CD4-positive, CD25-positive, alpha-beta regulatory T cell (primary cell): Measurements from ENCODE around the gene NF2. TPM values are rescaled to one million over a fixed set of nuclear protein-coding genes. Genes with fewer than 3 reads are reported as not detected.

ENCODE experiments used
- ATAC-seq, 2 donors: fragments of 150-1000 bp; cut with Tn5 transposase; one replicate each; pipeline ENCODE4 v1.10.0; 2021; ENCODE audit warnings: low read depth in 2 of 2, moderate number of reproducible peaks in 2 of 2, moderate library complexity in 1 of 2
- DNase-seq, 3 donors: peaks; one replicate each; pipeline versions ENCODE4 v3.0.0 to v3.0.0-alpha.2; 2012 to 2022; ENCODE audit warnings: mixed read lengths in 1 of 3
- H3K27ac ChIP-seq: one replicate; pipeline ENCODE4 v1.7.0; 2013; ENCODE audit warnings: mild to moderate bottlenecking, low read length; ENCODE audit not compliant: insufficient read depth, poor library complexity, severe bottlenecking
- H3K27me3 ChIP-seq: one replicate; pipeline ENCODE4 v1.7.0; 2013; ENCODE audit warnings: low read length; ENCODE audit not compliant: control insufficient read depth, insufficient read depth
- H3K36me3 ChIP-seq: one replicate; pipeline ENCODE4 v1.7.0; 2013; ENCODE audit warnings: mild to moderate bottlenecking, low read length, moderate library complexity; ENCODE audit not compliant: control insufficient read depth, insufficient read depth
- H3K4me1 ChIP-seq: 2 replicates; pipeline ENCODE4 v1.7.0; 2013; ENCODE audit warnings: mild to moderate bottlenecking, low read length; ENCODE audit not compliant: insufficient read depth, control insufficient read depth, poor library complexity, severe bottlenecking
- H3K4me3 ChIP-seq: one replicate; pipeline ENCODE4 v1.7.0; 2013; ENCODE audit warnings: low read depth, mild to moderate bottlenecking, low read length, moderate library complexity
- H3K9me3 ChIP-seq, 2 experiments: 1 replicate in 1 of 2; 2 replicates in 1 of 2; pipeline ENCODE4 v1.7.0; 2013; ENCODE audit warnings: low read length in 2 of 2, mild to moderate bottlenecking in 1 of 2, moderate library complexity in 1 of 2; ENCODE audit not compliant: control insufficient read depth in 2 of 2
- H3K27ac Mint-ChIP-seq, 3 donors: one replicate each; pipeline ENCODE4 v1.8.0; 2020 to 2022; ENCODE audit warnings: mild to moderate bottlenecking in 3 of 3, mixed read lengths in 3 of 3, moderate library complexity in 2 of 3
- H3K27me3 Mint-ChIP-seq: one replicate; pipeline ENCODE4 v1.8.0; 2022; ENCODE audit warnings: mild to moderate bottlenecking, mixed read lengths
- H3K36me3 Mint-ChIP-seq: one replicate; pipeline ENCODE4 v1.8.0; 2020; ENCODE audit warnings: mixed read lengths
- H3K4me1 Mint-ChIP-seq, 4 donors: one replicate each; pipeline ENCODE4 v1.8.0; 2020 to 2022; ENCODE audit warnings: mixed read lengths in 4 of 4, mild to moderate bottlenecking in 1 of 4
- H3K4me3 Mint-ChIP-seq, 4 donors: one replicate each; pipeline ENCODE4 v1.8.0; 2020 to 2022; ENCODE audit warnings: mild to moderate bottlenecking in 4 of 4, mixed read lengths in 4 of 4, moderate library complexity in 3 of 4
- H3K9me3 Mint-ChIP-seq, 7 donors: one replicate each; pipeline ENCODE4 v1.8.0; 2020 to 2022; ENCODE audit warnings: mixed read lengths in 7 of 7, mild to moderate bottlenecking in 3 of 7, moderate library complexity in 2 of 7
- polyA plus RNA-seq, 4 donors: library from polyadenylated mRNA; unstranded; fragments of 300-500 nt; fragmentation: Illumina TruSeq; gene quantifications; one replicate each; pipeline ENCODE4 v1.2.3, GENCODE V29; 2021
- total RNA-seq: library from RNA; stranded (reverse); gene quantifications from one replicate; pipeline ENCODE4 v1.2.3, GENCODE V29; 2022

Gene NF2
- total and polyA plus RNA-seq, 5 donors from 2014 or later: 16.4 to 31.6 (median 20.0) TPM

- ATAC-seq (no peak), DNase-seq (no peak)
- H3K27me3 ChIP-seq: no peaks in the 10 kb centered on the region
- Mint-ChIP-seq H3K9me3 (no peaks in the 10 kb centered on the region), H3K4me1 (peaks cover 0 to 4% (median 0%) of the 10 kb centered on the region in 4 donors), H3K27me3 (peaks cover 4% of the 10 kb centered on the region), H3K36me3 (peaks cover 25% of the 10 kb centered on the region), H3K4me3 (no peak overlapping the region), H3K27ac (peak overlapping the region in 2 of 3 donors; percentile 10 to 63)
- no peak overlapping the region for H3K27ac ChIP-seq
- no peaks in the 10 kb centered on the region for H3K4me1 ChIP-seq
- peaks cover 16% of the 10 kb centered on the region for H3K36me3 ChIP-seq
- H3K9me3 ChIP-seq: no peaks in the 10 kb centered on the region
- no peak overlapping the region for H3K4me3 ChIP-seq
These were observed 34.3 kb upstream of the NF2 start for GRCh38 chr22:29569011-29569678.

GRCh38 chr22:29570456-29570855 is 33.0 kb upstream of the NF2 start:
- Mint-ChIP-seq H3K36me3 (peaks cover 23% of the 10 kb centered on the region), H3K9me3 (no peaks in the 10 kb centered on the region), H3K27ac (no peak overlapping the region), H3K4me3 (no peak overlapping the region), H3K4me1 (peaks cover 0 to 7% (median 2%) of the 10 kb centered on the region in 4 donors), H3K27me3 (peaks cover 4% of the 10 kb centered on the region)
- Histone ChIP-seq H3K27me3 (no peaks in the 10 kb centered on the region), H3K36me3 (peaks cover 16% of the 10 kb centered on the region), H3K4me3 (no peak overlapping the region), H3K27ac (no peak overlapping the region), H3K9me3 (no peaks in the 10 kb centered on the region), H3K4me1 (no peaks in the 10 kb centered on the region)
- ATAC-seq (no peak), DNase-seq (no peak)

- no peak overlapping the region for H3K4me3 ChIP-seq
- H3K4me3 Mint-ChIP-seq: peak overlapping the region in 1 of 4 donors; percentile 51
- H3K36me3 ChIP-seq: peaks cover 16% of the 10 kb centered on the region
- ATAC-seq (no peak), DNase-seq (no peak)
- peaks cover 4% of the 10 kb centered on the region for H3K27me3 Mint-ChIP-seq
- H3K27ac ChIP-seq: no peak overlapping the region
- no peaks in the 10 kb centered on the region for H3K27me3 ChIP-seq
- peaks cover 21% of the 10 kb centered on the region for H3K36me3 Mint-ChIP-seq
- H3K4me1 Mint-ChIP-seq: peaks cover 0 to 7% (median 2%) of the 10 kb centered on the region in 4 donors
- H3K27ac Mint-ChIP-seq: no peak overlapping the region
- H3K4me1 ChIP-seq: no peaks in the 10 kb centered on the region
- no peaks in the 10 kb centered on the region for H3K9me3 ChIP-seq
- H3K9me3 Mint-ChIP-seq: no peaks in the 10 kb centered on the region
These were observed 32.4 kb upstream of the NF2 start for GRCh38 chr22:29570912-29571549.

GRCh38 chr22:29574762-29575450 is 28.5 kb upstream of the NF2 start:
- no peak overlapping the region for H3K27ac ChIP-seq
- no peaks in the 10 kb centered on the region for H3K27me3 ChIP-seq
- H3K9me3 ChIP-seq: no peaks in the 10 kb centered on the region
- ATAC-seq (no peak), DNase-seq (no peak)
- peaks cover 7% of the 10 kb centered on the region for H3K36me3 Mint-ChIP-seq
- peaks cover 0 to 12% (median 7%) of the 10 kb centered on the region in 4 donors for H3K4me1 Mint-ChIP-seq
- H3K4me1 ChIP-seq: no peaks in the 10 kb centered on the region
- peak overlapping the region in 1 of 4 donors; percentile 24 for H3K4me3 Mint-ChIP-seq
- no peaks in the 10 kb centered on the region for H3K9me3 Mint-ChIP-seq
- H3K36me3 ChIP-seq: no peaks in the 10 kb centered on the region
- no peak overlapping the region for H3K4me3 ChIP-seq
- peaks cover 4% of the 10 kb centered on the region for H3K27me3 Mint-ChIP-seq
- peak overlapping the region in 1 of 3 donors; percentile 29 for H3K27ac Mint-ChIP-seq

- peaks cover 0 to 29% (median 19%) of the 10 kb centered on the region in 4 donors for H3K4me1 Mint-ChIP-seq
- H3K27ac Mint-ChIP-seq: no peak overlapping the region
These were observed 24.8 kb upstream of the NF2 start for GRCh38 chr22:29578462-29579200.

GRCh38 chr22:29580200-29580810 is 23.1 kb upstream of the NF2 start:
- no peaks in the 10 kb centered on the region for H3K9me3 Mint-ChIP-seq
- H3K36me3 ChIP-seq: no peaks in the 10 kb centered on the region
- peaks cover 8% of the 10 kb centered on the region for H3K4me1 ChIP-seq
- H3K27me3 Mint-ChIP-seq: no peaks in the 10 kb centered on the region
- H3K27ac ChIP-seq: peak overlapping the region; percentile 75
- H3K27ac Mint-ChIP-seq: peak overlapping the region; percentile 87 to 97 (median 87)
- H3K4me3 ChIP-seq: peak overlapping the region; percentile 75
- ATAC-seq: no peak
- DNase-seq: peak in 1 of 3 donors; percentile 4
- H3K4me3 Mint-ChIP-seq: peak overlapping the region; percentile 95 to 98 (median 96)
- H3K36me3 Mint-ChIP-seq: no peaks in the 10 kb centered on the region
- H3K27me3 ChIP-seq: no peaks in the 10 kb centered on the region
- peaks cover 0 to 26% (median 17%) of the 10 kb centered on the region in 4 donors for H3K4me1 Mint-ChIP-seq
- H3K9me3 ChIP-seq: no peaks in the 10 kb centered on the region

More at GRCh38 chr22:29578462-29579200, 24.8 kb upstream of the NF2 start:
- H3K4me1 ChIP-seq: peaks cover 8% of the 10 kb centered on the region
- Mint-ChIP-seq H3K4me3 (peak overlapping the region; percentile 2 to 96 (median 36)), H3K27me3 (no peaks in the 10 kb centered on the region), H3K9me3 (no peaks in the 10 kb centered on the region), H3K36me3 (no peaks in the 10 kb centered on the region)
- no peaks in the 10 kb centered on the region for H3K27me3 ChIP-seq
- DNase-seq (no peak), ATAC-seq (no peak)
- H3K9me3 ChIP-seq: no peaks in the 10 kb centered on the region
- H3K27ac ChIP-seq: no peak overlapping the region
- H3K4me3 ChIP-seq: no peak overlapping the region
- H3K36me3 ChIP-seq: no peaks in the 10 kb centered on the region

- peaks cover 8% of the 10 kb centered on the region for H3K4me1 ChIP-seq
- H3K27ac ChIP-seq: no peak overlapping the region
- Mint-ChIP-seq H3K27ac (peak overlapping the region; percentile 32 to 97 (median 44)), H3K27me3 (no peaks in the 10 kb centered on the region), H3K4me1 (peaks cover 0 to 26% (median 16%) of the 10 kb centered on the region in 4 donors), H3K9me3 (no peaks in the 10 kb centered on the region), H3K36me3 (no peaks in the 10 kb centered on the region), H3K4me3 (peak overlapping the region; percentile 95 to 98 (median 96))
- no peaks in the 10 kb centered on the region for H3K36me3 ChIP-seq
- peak overlapping the region; percentile 32 for H3K4me3 ChIP-seq
- no peaks in the 10 kb centered on the region for H3K9me3 ChIP-seq
- ATAC-seq (no peak), DNase-seq (no peak)
- H3K27me3 ChIP-seq: no peaks in the 10 kb centered on the region
These were observed 21.6 kb upstream of the NF2 start for GRCh38 chr22:29581799-29582198.
